Activated CD4-positive, alpha-beta T cell treated with anti-CD3 and anti-CD28 coated beads, Interleukin-2, amount 10 ng/mL, durations not matched to agents 7 days and 5 days (primary cell): ENCODE data around the gene ELF1. TPM values are rescaled to one million over a fixed set of nuclear protein-coding genes. Genes with fewer than 3 reads are reported as not detected.
"Not testable (repeated sequence)": the region's sequence is repeated elsewhere in the genome, so short reads cannot be mapped to it uniquely, and the experiment has no call there.

Experiments used
- CTCF ChIA-PET: fragments of 350-600 bp; sonication (Branson Sonifier 250); formaldehyde crosslinking; loops from one replicate; lab custom pipeline; 2021; ENCODE audit warnings: antibody characterized with exemption; lab: Charles Lee
- POLR2A ChIA-PET: fragments of 350-600 bp; sonication (Branson Sonifier 250); formaldehyde crosslinking; loops from one replicate; lab custom pipeline; 2021; ENCODE audit warnings: antibody characterized with exemption; lab: Charles Lee
- DNase-seq: peaks from one replicate; pipeline ENCODE4 v3.0.0-alpha.2; 2020
- H3K27ac Mint-ChIP-seq: one replicate; pipeline ENCODE4 v1.8.0; 2021; ENCODE audit warnings: mild to moderate bottlenecking, moderate library complexity, mixed read lengths
- H3K27me3 Mint-ChIP-seq: one replicate; pipeline ENCODE4 v1.8.0; 2021; ENCODE audit warnings: mixed read lengths
- H3K36me3 Mint-ChIP-seq: one replicate; pipeline ENCODE4 v1.8.0; 2021; ENCODE audit warnings: low read depth, mixed read lengths
- H3K4me1 Mint-ChIP-seq: one replicate; pipeline ENCODE4 v1.8.0; 2021; ENCODE audit warnings: mixed read lengths
- H3K4me3 Mint-ChIP-seq: one replicate; pipeline ENCODE4 v1.8.0; 2021; ENCODE audit warnings: mild to moderate bottlenecking, moderate library complexity, mixed read lengths
- H3K9me3 Mint-ChIP-seq: one replicate; pipeline ENCODE4 v1.8.0; 2021; ENCODE audit warnings: mixed read lengths
- total RNA-seq, 2 experiments: library from RNA; stranded (reverse); gene quantifications; one replicate each; pipeline ENCODE4 v1.2.3, GENCODE V29; 2021

ELF1 gene
- total RNA-seq, 2 experiments from 2014 or later = 125 to 149 TPM

GRCh38 chr13:41056194-41056593 is 37.1 kb upstream of the ELF1 start:
- Mint-ChIP-seq H3K9me3 (no peaks in the 10 kb centered on the region), H3K4me3 (no peak overlapping the region), H3K4me1 (peaks cover 64% of the 10 kb centered on the region), H3K27ac (no peak overlapping the region), H3K27me3 (peaks cover 5% of the 10 kb centered on the region), H3K36me3 (peaks cover 4% of the 10 kb centered on the region)
- DNase-seq = no peak
- ChIA-PET CTCF (no interaction called here), POLR2A (no interaction called here)

GRCh38 chr13:41054919-41055619 is 36.0 kb upstream of the ELF1 start:
- Mint-ChIP-seq H3K27me3 (no peaks in the 10 kb centered on the region), H3K4me1 (peaks cover 68% of the 10 kb centered on the region), H3K27ac (no peak overlapping the region), H3K4me3 (no peak overlapping the region), H3K36me3 (no peaks in the 10 kb centered on the region), H3K9me3 (no peaks in the 10 kb centered on the region)
- POLR2A ChIA-PET = no interaction called here
- CTCF ChIA-PET = interaction anchor here (0.8 to 1.9 kb wide), 7 partner anchors 16 to 168 kb away, joined by 3 to 6 read pairs (median 3); no protein-coding TSS in a partner anchor
- DNase-seq = no peak

- no peaks in the 10 kb centered on the region for H3K27me3 Mint-ChIP-seq
Observed at GRCh38 chr13:41054212-41054877, 35.2 kb upstream of the ELF1 start.

GRCh38 chr13:41053384-41053826 is 34.3 kb upstream of the ELF1 start:
- H3K4me1 Mint-ChIP-seq = peaks cover 56% of the 10 kb centered on the region
- peaks cover 4% of the 10 kb centered on the region for H3K9me3 Mint-ChIP-seq
- CTCF ChIA-PET = interaction anchor here (0.9 to 1.9 kb wide), 2 partner anchors 33 to 81 kb away, joined by 3 to 6 read pairs; no protein-coding TSS in a partner anchor
- no peaks in the 10 kb centered on the region for H3K27me3 Mint-ChIP-seq
- POLR2A ChIA-PET = no interaction called here
- H3K36me3 Mint-ChIP-seq = peaks cover 10% of the 10 kb centered on the region
- H3K4me3 Mint-ChIP-seq = no peak overlapping the region
- no peak for DNase-seq
- no peak overlapping the region for H3K27ac Mint-ChIP-seq

More at GRCh38 chr13:41054212-41054877, 35.2 kb upstream of the ELF1 start:
- no peaks in the 10 kb centered on the region for H3K9me3 Mint-ChIP-seq
- peaks cover 63% of the 10 kb centered on the region for H3K4me1 Mint-ChIP-seq
- H3K36me3 Mint-ChIP-seq = peaks cover 3% of the 10 kb centered on the region
- H3K4me3 Mint-ChIP-seq = no peak overlapping the region
- ChIA-PET CTCF (interaction anchor here (0.9 to 1.9 kb wide), 6 partner anchors 16 to 168 kb away, joined by 3 to 6 read pairs (median 3); no protein-coding TSS in a partner anchor), POLR2A (no interaction called here)
- DNase-seq = peak; percentile 74
- H3K27ac Mint-ChIP-seq = no peak overlapping the region

GRCh38 chr13:41052441-41052840 is 33.3 kb upstream of the ELF1 start:
- ChIA-PET CTCF (no interaction called here), POLR2A (no interaction called here)
- H3K27ac Mint-ChIP-seq = no peak overlapping the region
- peaks cover 49% of the 10 kb centered on the region for H3K4me1 Mint-ChIP-seq
- H3K4me3 Mint-ChIP-seq = no peak overlapping the region
- H3K27me3 Mint-ChIP-seq = no peaks in the 10 kb centered on the region
- H3K9me3 Mint-ChIP-seq = peaks cover 4% of the 10 kb centered on the region
- peaks cover 10% of the 10 kb centered on the region for H3K36me3 Mint-ChIP-seq
- DNase-seq = no peak

GRCh38 chr13:41049480-41050440 is 30.6 kb upstream of the ELF1 start:
- DNase-seq = no peak
- Mint-ChIP-seq H3K4me3 (no peak overlapping the region), H3K4me1 (peaks cover 29% of the 10 kb centered on the region), H3K9me3 (peaks cover 9% of the 10 kb centered on the region), H3K27ac (no peak overlapping the region), H3K36me3 (peaks cover 25% of the 10 kb centered on the region), H3K27me3 (no peaks in the 10 kb centered on the region)
- ChIA-PET POLR2A (no interaction called here), CTCF (interaction anchor here (0.6 to 2.5 kb wide), 3 partner anchors 11 to 38 kb away, joined by 3 to 7 read pairs (median 3); partner anchors contain the start of gene WBP4)

GRCh38 chr13:41048640-41049039 is 29.5 kb upstream of the ELF1 start:
- POLR2A ChIA-PET = no interaction called here
- Mint-ChIP-seq H3K4me1 (peaks cover 18% of the 10 kb centered on the region), H3K27me3 (no peaks in the 10 kb centered on the region)

GRCh38 chr13:41042419-41042818 is 23.3 kb upstream of the ELF1 start:
- POLR2A ChIA-PET, H3K4me3 Mint-ChIP-seq, H3K27ac Mint-ChIP-seq, CTCF ChIA-PET, H3K27me3 Mint-ChIP-seq, H3K9me3 Mint-ChIP-seq, H3K4me1 Mint-ChIP-seq, DNase-seq: not testable (repeated sequence)
- peaks cover 24% of the 10 kb centered on the region for H3K36me3 Mint-ChIP-seq

More at GRCh38 chr13:41048640-41049039, 29.5 kb upstream of the ELF1 start:
- H3K36me3 Mint-ChIP-seq = peaks cover 27% of the 10 kb centered on the region
- H3K4me3 Mint-ChIP-seq = no peak overlapping the region
- no peak for DNase-seq
- CTCF ChIA-PET = interaction anchor here (0.9 to 2.5 kb wide), 4 partner anchors 10 to 235 kb away, joined by 3 to 7 read pairs (median 3); partner anchors contain the start of gene WBP4
- H3K9me3 Mint-ChIP-seq = peaks cover 9% of the 10 kb centered on the region
- no peak overlapping the region for H3K27ac Mint-ChIP-seq

GRCh38 chr13:41040584-41041334 is 21.6 kb upstream of the ELF1 start:
- no peak overlapping the region for H3K4me3 Mint-ChIP-seq
- ChIA-PET POLR2A (interaction anchor here (0.6 kb wide), 1 partner anchor 20 kb away, joined by 12 read pairs; no protein-coding TSS in a partner anchor), CTCF (no interaction called here)
- no peak for DNase-seq
- peaks cover 9% of the 10 kb centered on the region for H3K9me3 Mint-ChIP-seq
- no peak overlapping the region for H3K27ac Mint-ChIP-seq
- H3K4me1 Mint-ChIP-seq = no peaks in the 10 kb centered on the region
- peaks cover 13% of the 10 kb centered on the region for H3K36me3 Mint-ChIP-seq
- H3K27me3 Mint-ChIP-seq = no peaks in the 10 kb centered on the region

- Mint-ChIP-seq H3K27ac (no peak overlapping the region), H3K4me1 (peaks cover 5% of the 10 kb centered on the region)
Observed at GRCh38 chr13:41039746-41040145, 20.6 kb upstream of the ELF1 start.

GRCh38 chr13:41036557-41036956 is 17.4 kb upstream of the ELF1 start:
- H3K36me3 Mint-ChIP-seq, H3K27ac Mint-ChIP-seq, H3K4me3 Mint-ChIP-seq, H3K4me1 Mint-ChIP-seq, DNase-seq, CTCF ChIA-PET, H3K27me3 Mint-ChIP-seq, POLR2A ChIA-PET, H3K9me3 Mint-ChIP-seq: not testable (repeated sequence)

More at GRCh38 chr13:41039746-41040145, 20.6 kb upstream of the ELF1 start:
- no peaks in the 10 kb centered on the region for H3K27me3 Mint-ChIP-seq
- H3K36me3 Mint-ChIP-seq = peaks cover 9% of the 10 kb centered on the region
- no peak overlapping the region for H3K4me3 Mint-ChIP-seq
- ChIA-PET POLR2A (no interaction called here), CTCF (no interaction called here)
- H3K9me3 Mint-ChIP-seq = peaks cover 4% of the 10 kb centered on the region
- no peak for DNase-seq

- Mint-ChIP-seq H3K4me3 (no peak overlapping the region), H3K27me3 (no peaks in the 10 kb centered on the region), H3K4me1 (peaks cover 12% of the 10 kb centered on the region), H3K36me3 (peaks cover 4% of the 10 kb centered on the region), H3K9me3 (no peaks in the 10 kb centered on the region), H3K27ac (no peak overlapping the region)
- DNase-seq = no peak
- ChIA-PET POLR2A (no interaction called here), CTCF (no interaction called here)
Observed at GRCh38 chr13:41034881-41035280, 15.8 kb upstream of the ELF1 start.
